HG03520 (cell line): Measurements from ENCODE around the gene PIK3CD.

Experiments used
- ATAC-seq: cut with Tn5 transposase; IDR thresholded peaks from one replicate; pipeline ENCODE4 v1.9.1; 2021; ENCODE audit warnings: mild to moderate bottlenecking, moderate library complexity; ENCODE audit not compliant: unreplicated experiment

The PIK3CD gene

GRCh38 chr1:9716404-9717192, 65.1 kb downstream of the PIK3CD start:
- ATAC-seq, result no peak

DNA sequence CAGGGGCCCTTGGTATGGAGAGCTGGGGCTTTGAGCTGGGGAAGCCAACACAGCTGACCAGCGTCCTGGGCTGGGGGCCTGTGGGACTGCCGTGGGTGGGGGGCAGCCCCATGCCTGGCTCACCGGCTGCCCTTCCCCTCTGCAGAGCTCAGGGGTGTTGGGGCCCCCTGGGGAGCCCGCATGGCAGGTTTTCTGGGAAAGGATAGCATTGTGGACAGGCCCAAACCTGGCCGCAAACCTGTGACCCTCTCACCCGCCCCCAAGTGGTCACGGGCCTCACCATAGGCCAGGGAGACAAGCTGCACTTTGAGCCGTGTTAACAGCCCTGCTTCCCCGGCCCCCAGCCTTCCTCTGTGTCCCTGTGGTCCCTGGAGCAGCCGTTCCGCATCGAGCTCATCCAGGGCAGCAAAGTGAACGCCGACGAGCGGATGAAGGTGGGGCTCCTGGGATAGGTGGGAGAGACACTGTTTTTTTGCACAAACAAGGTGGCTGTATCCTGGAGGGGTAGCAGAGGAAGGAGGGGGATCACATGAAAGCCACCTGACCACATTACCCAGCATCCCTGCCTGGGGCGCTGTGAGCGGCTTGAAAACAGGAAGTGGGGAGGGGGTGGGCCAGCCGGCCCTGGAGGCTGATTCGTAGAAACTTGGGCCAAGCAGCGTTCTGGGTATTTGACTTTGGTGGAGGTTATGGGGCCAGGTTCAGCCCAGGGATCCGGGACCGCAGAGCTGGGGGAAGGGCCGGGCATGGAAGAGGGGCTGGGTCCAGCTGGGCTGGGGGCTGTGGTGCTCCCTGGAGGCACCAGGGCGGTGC, 65.9 kb downstream of the PIK3CD start:
- no peak for ATAC-seq

DNA sequence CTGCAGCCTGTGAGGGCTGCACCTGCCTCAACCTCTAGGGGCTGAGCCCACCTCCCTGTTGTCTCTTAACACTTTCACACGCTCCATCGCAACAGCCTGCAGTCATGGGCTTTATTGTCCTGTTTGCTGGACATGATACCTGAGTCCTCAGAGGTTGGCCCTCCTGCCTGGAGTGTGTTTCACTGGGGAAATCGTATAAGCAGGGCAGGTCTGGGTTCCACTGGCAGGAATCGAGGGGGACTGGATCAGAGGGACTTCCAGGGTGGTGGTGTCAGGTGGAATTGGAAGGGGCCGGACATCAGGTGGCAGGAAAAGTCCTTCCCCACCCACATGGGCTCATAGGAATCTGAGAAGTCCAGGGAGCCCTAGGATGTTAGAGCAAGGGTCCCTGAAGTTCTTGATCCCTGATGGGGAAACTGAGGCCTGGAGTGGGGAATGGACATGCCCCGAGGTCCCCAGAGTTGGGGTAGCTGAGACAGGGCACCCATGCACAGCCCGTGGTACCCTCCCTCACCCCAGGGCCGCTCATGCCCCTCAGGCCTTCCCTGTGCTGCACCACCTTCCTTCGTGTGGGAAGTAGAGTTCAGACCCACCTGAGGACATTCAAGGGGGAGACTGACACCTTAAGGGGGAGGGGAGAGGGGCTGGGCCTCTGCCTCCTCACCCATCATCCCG, 66.6 kb downstream of the PIK3CD start:
- ATAC-seq, result no peak

DNA sequence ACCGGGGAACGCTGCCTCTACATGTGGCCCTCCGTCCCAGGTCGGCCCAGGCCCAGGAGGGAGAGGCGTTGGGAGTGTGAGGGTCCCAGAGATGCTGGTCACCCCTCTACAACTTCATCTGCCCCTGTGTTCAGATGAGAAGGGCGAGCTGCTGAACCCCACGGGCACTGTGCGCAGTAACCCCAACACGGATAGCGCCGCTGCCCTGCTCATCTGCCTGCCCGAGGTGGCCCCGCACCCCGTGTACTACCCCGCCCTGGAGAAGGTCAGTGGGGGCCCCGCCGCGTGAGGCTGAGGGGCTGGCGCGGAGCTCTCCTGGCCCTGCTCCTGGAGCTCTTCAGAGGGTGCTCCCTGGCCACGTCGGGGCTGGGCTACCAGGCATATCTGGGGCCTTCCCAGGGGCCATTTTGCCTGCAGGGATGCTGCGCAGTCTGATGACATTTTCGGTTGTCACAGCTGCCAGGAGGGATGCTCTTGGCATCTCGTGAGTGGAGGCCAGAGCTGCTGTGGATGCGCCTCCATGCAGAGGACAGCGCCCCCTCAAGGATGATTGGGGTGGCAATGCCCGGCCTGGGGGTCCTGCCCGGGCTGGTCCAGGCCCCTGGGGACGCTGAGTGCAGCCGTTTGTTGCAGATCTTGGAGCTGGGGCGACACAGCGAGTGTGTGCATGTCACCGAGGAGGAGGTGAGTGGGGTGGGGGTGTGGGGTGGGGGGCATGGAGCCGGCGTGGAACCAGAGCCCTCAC, 68.6 kb downstream of the PIK3CD start:
- ATAC-seq, result no peak

GRCh38 chr1:9720785-9721605, 69.5 kb downstream of the PIK3CD start:
- ATAC-seq, result no peak

GRCh38 chr1:9721606-9722377, 70.3 kb downstream of the PIK3CD start:
- no peak for ATAC-seq

- ATAC-seq, result no peak
Measured at GRCh38 chr1:9722378-9722749, 70.8 kb downstream of the PIK3CD start.

GRCh38 chr1:9723068-9723805, 71.7 kb downstream of the PIK3CD start:
- ATAC-seq, result no peak

DNA sequence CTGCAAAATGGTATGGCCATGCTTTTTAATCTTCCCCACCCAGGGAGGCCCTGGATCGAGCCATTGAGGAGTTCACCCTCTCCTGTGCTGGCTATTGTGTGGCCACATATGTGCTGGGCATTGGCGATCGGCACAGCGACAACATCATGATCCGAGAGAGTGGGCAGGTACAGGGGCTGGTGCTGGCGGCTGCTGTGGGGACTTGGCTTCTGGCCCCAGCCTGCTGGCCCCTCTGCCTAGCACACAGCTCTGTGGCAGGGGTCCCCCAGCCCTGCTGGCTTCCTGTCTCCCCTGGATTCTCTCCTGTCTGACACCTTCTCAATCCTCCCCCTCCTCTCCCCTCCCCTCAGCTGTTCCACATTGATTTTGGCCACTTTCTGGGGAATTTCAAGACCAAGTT, 72.4 kb downstream of the PIK3CD start:
- ATAC-seq, result no peak

DNA sequence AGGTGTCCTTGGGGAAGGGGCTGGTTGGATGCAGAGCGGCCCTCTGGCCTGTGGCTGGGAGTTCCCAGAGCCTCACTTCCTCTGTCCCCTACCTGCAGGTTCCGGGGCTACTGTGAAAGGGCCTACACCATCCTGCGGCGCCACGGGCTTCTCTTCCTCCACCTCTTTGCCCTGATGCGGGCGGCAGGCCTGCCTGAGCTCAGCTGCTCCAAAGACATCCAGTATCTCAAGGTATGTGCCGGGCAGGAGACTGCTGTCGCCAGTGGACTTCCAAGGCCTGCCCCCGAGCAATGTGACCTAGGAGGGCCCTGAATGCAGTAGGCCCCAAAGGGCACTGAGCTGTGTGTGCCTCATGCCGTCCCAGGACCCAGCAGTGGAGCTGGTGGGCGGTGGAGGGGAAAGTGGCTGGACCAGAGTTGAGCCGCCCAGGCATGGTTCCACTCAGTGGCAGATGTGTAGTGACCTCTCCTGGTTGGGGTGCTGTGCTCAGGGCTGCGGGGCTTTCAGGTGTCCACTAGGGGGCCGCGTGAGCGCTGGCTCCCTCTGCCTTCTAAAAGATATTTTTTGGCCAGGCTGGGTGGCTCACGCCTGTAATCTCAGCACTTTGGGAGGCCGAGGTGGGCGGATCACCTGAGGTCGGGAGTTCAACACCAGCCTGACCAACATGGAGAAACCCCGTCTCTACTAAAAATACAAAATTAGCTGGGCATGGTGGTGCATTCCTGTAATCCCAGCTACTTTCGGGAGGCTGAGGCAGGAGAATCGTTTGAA, 73.4 kb downstream of the PIK3CD start:
- no peak for ATAC-seq

- no peak for ATAC-seq
Measured at GRCh38 chr1:9726406-9726805, 74.9 kb downstream of the PIK3CD start.

- ATAC-seq, result no peak
Measured at GRCh38 chr1:9726905-9727595, 75.5 kb downstream of the PIK3CD start.

GRCh38 chr1:9728451-9729295, 77.1 kb downstream of the PIK3CD start:
- ATAC-seq, result no peak

DNA sequence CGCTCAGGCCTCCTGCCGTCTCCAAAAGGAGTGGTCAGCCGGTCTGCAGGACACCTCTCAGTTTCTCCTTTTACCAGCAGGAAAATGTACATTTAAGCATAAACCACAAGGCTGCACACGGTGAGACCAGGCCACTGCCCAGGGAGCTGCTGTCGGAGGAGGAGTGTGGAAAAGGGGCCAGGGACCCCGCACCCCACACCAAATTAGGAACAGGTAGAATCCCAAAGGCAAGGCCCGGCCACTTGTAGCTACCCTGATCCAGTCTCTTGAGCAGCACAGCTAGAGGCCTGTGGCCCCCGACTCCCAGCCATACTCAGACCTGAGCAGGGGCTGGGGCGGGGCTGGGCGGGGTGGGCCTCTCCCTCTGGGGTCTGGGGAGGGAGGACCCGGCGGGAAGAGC, 78.0 kb downstream of the PIK3CD start:
- no peak for ATAC-seq

DNA sequence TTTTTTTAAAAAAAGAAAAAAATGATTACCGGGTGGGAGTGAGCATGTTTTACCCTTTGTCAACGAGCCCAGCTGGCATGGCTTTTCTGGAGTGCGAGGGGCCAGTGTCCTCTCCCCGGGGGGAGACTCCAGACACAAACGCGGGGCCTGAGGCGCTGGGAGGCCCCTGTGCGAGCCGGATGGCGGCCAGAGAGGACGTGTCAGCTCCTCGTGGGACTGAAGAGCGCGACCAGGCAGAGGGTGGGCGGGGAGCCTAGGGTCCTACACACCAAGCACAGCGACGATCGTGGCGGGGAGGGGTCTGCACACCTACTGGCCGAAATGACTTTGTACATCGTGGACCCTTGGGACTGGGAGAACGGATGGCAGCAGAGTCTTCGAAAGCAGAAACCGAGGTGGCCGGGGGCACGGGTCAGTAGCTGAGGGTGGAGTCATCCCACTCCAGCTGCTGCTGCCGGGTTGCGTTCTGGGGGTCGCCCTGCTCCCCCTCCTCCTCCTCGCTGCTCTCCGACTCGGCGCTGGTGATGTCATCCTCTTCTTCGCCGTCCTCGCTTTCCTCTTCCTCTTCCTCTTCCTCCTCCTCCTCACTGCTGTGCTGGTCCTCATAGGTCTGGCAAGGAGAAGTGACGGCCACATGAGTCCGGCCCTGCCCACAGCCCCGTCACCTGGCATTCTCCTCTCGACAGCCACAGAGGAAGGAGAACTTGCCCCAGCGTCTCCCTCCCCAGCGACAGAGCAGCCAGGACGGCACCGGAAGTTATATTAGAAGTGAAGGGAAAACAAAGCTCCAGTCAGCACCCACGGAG, 78.8 kb downstream of the PIK3CD start:
- ATAC-seq, result no peak
